GM18907 (cell line): Measurements from ENCODE around the gene BRD3.
A peak's percentile ranks its signal among the peaks of the same experiment; 100 is the strongest.
"Not testable (repeated sequence)": the region's sequence is repeated elsewhere in the genome, so short reads cannot be mapped to it uniquely, and the experiment has no call there.

Source experiments
- ATAC-seq: cut with Tn5 transposase; IDR thresholded peaks from one replicate; pipeline ENCODE4 v1.9.1; 2021; ENCODE audit warnings: mild to moderate bottlenecking, moderate library complexity; ENCODE audit not compliant: unreplicated experiment

BRD3 gene

GRCh38 chr9:133995012-133995896 is 72.6 kb downstream of the BRD3 start:
- ATAC-seq: no peak

GRCh38 chr9:133994353-133995011 is 73.3 kb downstream of the BRD3 start:
- no peak for ATAC-seq

DNA sequence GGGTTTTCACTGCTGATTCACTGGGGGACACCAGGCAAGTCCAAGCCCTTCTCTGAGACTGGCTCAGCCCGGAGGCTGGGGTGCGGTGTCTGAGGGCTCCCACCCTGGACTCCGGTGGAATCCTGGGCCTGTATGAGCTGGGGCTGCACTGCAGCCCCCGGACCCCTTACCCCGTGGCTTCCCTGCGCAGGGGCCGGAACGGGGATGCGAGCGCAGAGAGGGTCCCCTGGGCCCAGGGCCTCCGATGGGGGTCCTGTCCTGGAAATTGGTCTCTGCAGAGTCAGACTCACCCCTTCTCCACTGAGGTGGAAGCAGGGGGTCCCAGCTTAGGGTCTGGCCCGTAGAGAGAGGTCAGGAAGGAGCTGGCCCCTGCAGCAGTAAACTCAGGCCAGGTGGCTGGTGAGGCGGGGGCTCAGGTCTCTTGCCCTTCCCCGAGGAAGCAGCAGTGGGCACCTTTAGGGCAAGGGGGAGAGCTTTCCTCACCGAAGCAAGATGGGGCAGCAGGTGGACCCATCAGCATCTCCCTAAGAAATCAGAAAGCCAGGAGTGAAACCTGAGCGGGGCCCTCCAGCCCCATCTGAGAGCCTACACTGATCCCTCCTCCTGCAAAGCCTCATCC is 74.1 kb downstream of the BRD3 start:
- no peak for ATAC-seq

DNA sequence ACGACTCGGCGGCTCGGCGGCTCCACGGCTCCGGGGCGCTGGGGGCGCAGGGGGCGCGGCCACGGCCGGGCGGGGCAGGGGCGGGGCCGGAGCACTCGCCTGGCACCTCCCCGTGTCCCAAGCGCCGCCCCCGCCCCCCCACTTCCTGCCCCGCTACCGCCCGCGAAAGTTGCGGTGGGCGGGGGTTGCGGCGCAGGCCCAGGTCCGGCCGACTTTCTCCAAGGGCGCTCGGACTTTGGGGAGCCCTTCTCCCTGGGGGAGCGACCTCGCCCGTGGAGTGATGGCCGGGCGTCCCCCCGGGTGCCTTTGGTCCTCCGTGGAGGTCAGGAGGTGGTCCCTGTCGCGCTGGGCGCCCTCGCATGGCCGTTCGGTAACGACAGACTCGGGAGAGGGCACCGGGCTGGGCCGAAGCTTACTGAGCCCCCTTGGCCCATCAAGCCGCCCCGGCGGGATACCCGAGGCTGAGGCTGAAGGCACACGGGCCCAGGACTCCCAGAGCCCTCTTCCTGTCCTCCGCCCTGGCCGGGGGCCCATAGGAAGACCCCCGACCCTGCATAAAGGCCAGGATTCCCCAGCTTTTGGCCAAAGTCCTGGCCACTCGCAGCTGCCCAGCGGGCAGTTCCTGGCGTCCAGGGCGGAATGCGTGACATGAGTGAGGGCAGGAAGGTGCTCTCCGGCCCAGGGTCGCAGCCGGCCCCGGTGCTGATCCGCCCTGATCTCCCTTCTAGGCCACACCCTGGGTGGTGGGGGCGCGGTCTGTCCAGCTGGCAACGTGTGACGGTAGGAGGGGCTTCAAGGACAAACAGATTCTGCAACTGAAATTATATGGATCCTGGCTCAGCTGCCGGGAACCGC is 74.8 kb downstream of the BRD3 start:
- peak; percentile 52 for ATAC-seq

DNA sequence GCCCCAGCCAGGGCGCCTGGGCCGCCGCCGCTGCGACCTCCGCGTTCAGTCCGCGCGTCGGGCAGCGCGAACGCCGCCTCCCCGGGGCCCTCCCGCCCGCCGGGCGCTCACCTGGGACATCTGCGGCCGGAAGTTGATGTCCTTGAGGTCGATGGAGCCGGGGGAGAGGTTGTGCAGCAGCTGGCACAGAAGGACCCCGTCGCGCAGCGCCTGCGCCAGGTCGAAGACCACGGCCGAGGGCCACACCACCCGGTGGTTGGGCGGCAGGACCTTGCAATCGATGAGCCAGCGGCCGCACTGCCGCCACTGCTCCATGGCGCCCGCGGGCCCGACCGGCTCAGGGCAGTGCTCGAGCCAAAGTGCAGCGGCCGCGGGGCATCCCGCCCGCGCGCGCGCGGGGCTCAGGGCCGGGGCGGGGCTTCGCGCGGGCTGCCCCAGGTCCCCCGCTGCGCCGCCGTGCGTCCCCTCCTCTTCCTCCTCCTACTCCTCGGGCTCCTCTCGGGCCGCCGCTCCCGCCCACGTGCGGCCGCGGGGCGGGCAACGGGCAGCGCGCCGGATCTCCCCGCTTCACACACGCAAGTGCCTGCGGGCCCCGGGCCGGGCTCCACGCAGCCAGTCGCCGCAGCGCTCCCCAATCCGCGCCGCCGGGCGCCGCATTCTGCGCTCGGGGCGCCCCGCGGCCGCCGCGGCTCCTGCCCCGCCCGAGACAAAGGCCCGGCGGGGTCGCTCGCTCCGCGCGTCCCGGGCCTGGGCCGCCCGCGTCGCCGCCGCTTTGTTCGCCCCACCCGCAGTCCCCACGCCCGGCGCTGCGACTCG is 75.7 kb downstream of the BRD3 start, which contains the start of gene VAV2:
Gene VAV2, minus strand, starts transcription at position 361 of the 816 bp plus-strand sequence. Its CDS starts 46 bp downstream, at position 315.
- ATAC-seq: peak; percentile 46

- ATAC-seq: peak; percentile 17
Measured at GRCh38 chr9:133991214-133991921, 76.5 kb downstream of the BRD3 start.

- no peak for ATAC-seq
Measured at GRCh38 chr9:133990366-133991213, 77.2 kb downstream of the BRD3 start.

DNA sequence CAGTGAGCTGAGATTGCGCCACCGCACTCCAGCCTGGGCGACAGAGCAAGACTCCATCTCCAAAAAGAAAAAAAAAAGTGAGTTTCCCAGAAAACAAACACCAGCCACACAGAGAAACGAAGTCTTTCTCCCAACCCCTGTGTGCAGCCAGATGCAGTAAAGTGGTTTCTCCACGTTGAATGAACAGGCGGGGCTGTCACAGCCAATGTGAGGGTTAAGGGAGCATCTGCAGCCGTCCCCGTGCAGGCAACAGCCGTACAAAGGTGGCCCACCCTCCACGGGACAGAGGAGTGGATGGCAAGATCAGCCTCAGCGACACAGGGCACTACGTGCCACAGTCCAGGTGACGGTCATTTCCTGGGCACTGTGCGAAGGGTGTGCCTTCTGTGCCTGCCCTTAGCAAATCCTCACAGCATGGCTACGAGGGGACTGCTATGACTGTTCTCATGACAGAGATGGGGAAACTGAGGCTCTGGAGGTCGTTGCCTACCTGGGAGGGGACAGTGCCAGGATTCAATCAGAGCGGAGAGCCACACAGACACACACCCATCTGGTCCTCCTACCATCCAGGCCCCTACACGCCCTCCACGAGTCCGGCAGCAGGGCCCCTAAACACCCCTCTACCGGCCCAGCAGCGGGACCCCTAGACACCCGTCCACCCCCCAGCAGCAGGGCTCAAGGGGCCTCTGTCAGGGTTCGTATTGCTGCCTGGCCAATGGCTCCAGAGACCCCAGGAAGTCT is 78.0 kb downstream of the BRD3 start:
- ATAC-seq: no peak

DNA sequence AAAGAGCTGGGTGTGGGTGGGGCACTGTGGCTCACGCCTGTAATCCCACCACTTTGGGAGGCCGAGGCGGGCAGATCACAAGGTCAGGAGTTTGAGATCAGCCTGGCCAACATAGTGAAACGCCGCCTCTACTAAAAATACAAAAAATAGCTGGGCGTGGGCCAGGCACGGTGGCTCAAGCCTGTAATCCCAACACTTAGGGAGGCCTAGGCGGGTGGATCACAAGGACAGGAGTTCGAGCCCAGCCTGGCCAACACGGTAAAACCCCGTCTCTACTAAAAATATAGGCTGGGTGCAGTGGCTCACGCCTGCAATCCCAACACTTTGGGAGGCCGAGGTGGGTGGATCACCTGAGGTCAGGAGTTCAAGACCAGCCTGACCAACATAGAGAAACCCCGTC is 79.1 kb downstream of the BRD3 start:
- ATAC-seq: not testable (repeated sequence)

DNA sequence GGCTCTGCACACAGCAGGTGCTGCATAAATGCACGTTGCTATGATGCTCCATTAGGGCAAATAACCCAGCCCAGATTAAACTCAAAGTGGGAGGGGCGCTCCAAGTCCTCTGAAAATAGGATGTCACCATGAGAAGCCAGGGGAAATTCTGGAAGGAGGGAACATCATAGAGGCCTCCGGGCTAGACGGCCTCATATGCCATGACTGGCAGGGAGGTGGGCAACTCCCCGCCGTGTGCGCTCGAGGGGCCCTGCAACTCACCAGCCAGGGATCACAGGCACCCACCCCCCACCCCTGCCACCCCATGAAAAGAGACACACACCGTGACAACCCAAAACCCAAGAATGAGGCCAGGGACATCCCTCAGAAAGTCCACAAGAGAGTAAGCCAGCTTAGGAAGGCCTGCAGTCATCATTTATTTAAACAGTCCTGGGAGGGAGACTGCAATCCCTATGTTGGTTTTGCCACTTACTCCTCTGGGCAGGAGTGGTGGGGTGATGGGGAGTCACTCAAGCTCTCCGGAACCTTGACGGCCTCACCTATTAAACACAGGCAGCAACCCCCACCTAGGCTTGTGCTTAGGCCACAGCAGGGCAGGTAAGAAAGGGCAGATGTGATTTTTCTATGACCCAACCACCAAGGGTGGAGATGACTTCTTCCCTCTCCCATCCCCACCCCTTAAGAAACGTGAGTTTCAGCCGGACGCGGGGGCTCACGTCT is 79.7 kb downstream of the BRD3 start:
- ATAC-seq: no peak

- ATAC-seq: no peak
Measured at GRCh38 chr9:133987446-133987788, 80.4 kb downstream of the BRD3 start.

GRCh38 chr9:133986774-133987445 is 80.9 kb downstream of the BRD3 start:
- ATAC-seq: no peak

- no peak for ATAC-seq
Measured at GRCh38 chr9:133986061-133986460, 81.8 kb downstream of the BRD3 start.

GRCh38 chr9:133982971-133983720 is 84.7 kb downstream of the BRD3 start:
- ATAC-seq: no peak

GRCh38 chr9:133981958-133982681 is 85.7 kb downstream of the BRD3 start:
- no peak for ATAC-seq
